GM13976 (cell line): Measurements from ENCODE around the gene ZFAND5.

Experiments
- DNase-seq: peaks from one replicate; pipeline ENCODE4 v3.0.0; 2012; ENCODE audit warnings: low spot score
- in situ Hi-C: fragments of 300-500 bp; cut with MboI; formaldehyde crosslinking; loops from one replicate; pipeline ENCODE4 v1.12.0; 2022; ENCODE audit warnings: low sequenced_read_pairs, mixed read lengths, inconsistent platforms; ENCODE audit not compliant: unreplicated experiment
- TF ChIP-seq, protein P1 (sequence below): IDR thresholded peaks from 2 replicates; pipeline ENCODE4 v1.5.1; 2012; ENCODE audit warnings: borderline replicate concordance, mild to moderate bottlenecking; ENCODE audit not compliant: insufficient read depth; ENCODE audit errors: extremely low read depth, missing control alignments, control extremely low read depth

Gene ZFAND5

DNA sequence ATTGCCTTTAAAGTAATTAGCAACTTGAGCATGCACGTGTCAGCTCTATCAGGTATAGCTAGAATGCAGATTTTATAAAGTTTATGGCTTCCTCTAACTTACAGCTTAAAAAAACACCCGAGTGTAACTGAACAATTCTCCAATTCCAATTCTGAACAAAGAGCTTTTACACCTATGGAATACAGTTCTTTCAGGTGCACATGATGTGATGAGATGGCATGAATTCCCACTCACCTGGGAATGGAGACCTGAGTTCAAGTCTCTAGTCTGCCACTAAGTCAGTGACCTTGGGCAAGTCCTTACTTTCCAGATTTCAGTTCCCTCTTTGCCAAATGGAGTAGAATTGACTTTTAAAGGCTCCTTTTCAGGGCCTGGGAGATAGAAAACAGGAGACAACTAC lies 1.8 kb downstream of the ZFAND5 start:
- TF ChIP-seq, protein P1, sequence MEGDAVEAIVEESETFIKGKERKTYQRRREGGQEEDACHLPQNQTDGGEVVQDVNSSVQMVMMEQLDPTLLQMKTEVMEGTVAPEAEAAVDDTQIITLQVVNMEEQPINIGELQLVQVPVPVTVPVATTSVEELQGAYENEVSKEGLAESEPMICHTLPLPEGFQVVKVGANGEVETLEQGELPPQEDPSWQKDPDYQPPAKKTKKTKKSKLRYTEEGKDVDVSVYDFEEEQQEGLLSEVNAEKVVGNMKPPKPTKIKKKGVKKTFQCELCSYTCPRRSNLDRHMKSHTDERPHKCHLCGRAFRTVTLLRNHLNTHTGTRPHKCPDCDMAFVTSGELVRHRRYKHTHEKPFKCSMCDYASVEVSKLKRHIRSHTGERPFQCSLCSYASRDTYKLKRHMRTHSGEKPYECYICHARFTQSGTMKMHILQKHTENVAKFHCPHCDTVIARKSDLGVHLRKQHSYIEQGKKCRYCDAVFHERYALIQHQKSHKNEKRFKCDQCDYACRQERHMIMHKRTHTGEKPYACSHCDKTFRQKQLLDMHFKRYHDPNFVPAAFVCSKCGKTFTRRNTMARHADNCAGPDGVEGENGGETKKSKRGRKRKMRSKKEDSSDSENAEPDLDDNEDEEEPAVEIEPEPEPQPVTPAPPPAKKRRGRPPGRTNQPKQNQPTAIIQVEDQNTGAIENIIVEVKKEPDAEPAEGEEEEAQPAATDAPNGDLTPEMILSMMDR = no peak
- no peak for DNase-seq
- in situ Hi-C loops = no loop called here

DNA sequence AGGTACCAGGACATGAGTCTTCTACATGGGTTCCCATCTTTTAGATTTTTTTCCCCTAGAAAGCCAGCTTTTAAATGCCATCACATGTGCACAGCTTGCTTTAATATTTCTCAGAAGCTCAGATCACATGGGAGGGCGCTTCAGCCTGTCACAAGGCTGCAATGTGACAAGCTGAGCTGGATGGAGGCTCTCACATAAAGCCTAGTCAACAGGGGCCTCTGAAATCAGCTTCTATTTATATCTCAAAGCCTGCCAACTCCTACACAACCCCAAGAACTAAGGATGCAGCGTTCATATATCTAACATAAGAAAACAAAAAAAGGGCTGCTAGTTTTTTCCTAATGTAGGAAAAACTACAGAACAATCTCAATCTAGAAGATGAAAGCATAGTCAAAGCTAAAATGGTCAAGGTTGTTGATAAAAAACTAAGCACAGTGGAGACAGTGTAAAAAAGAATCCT lies 2.3 kb downstream of the ZFAND5 start:
- TF ChIP-seq, protein P1 = no peak
- in situ Hi-C loops = no loop called here
- peak; percentile 65 for DNase-seq

DNA sequence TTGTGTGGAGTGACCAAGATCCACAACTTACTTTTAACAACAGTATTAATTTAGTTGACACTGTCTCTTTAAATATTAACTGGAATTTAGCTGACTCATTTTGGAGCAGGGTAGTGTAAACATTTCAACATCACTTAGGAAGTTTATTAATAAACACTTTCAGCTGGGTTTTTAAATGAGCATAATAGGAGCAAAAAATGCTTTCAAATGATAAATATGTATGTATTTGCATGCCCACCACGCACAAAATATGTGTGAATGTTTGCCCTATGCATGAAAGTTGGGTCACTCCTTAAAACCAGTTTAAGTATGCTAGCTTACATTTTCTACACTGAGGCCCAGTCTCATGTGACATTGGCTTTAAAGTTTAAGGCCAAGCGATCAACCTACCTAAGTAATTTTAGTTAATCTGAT lies 2.9 kb downstream of the ZFAND5 start:
- DNase-seq = no peak
- in situ Hi-C loops = no loop called here
- TF ChIP-seq, protein P1 = no peak

DNA sequence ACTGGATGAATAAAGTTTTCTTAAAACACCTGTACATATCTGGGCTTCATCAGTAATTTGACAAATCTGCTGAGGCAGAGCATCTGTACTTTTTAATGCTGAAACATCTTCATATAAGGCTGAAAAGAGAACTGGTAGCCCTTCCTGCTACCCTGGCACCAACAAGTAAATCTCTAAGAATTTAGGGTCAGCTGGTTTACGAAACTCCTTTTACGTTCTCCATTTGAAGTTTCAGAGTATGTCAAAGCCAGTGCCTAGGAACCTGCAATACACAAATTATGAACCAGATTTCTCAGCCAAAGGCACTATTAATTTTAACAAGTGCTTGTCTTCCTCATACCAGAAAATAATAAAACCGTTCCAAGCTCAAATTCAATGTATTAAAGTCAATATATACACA lies 3.8 kb downstream of the ZFAND5 start:
- in situ Hi-C loops = no loop called here
- TF ChIP-seq, protein P1 = no peak

DNA sequence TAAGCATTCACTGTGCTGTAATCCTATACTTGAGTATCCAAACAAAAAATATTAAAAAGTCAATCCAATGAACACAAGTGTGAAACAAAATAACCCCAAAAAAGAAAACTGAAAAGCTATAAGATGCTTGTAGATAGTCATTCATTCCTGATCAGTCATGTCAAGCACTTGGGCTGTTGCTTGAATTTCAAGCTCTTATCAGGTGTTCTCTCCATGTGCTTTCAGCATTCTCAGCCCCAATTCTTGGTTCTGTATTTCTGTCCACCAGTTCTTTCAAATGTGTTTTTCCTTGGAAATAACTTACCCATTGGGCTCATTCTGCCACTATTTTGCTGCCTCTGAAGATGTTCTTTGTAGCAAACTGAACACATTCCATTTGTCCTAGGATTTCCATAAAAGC lies 4.7 kb downstream of the ZFAND5 start:
- TF ChIP-seq, protein P1 = no peak
- in situ Hi-C loops = no loop called here
- DNase-seq = no peak

More for the DNA sequence above, 3.8 kb downstream of the ZFAND5 start:
- DNase-seq = no peak

DNA sequence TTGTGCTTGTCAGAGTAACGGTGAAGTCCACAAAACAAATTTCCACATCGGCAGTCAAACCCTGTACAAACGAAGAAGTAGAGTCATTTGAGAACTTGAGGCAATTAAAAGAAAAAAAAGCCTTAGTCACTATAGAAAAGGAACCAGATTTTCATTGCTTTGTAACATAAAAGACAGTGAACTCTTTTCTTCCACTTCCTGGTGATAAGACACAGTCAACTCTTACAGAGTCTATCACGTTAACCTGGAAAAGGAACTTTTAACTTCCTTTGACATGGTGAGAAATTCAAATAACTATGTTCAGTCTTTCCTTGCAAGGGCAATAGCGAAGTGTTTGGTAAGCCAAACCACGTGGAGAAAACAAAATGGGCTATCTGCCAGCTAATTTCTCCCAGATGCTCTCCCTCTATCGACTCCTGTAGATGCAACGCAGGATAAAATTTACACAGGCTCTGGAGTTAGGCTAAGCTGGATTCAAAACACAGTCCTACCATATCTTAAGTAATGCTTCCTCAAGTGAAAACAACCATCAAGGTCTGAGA lies 8.9 kb downstream of the ZFAND5 start:
- TF ChIP-seq, protein P1 = no peak
- in situ Hi-C loops = no loop called here
- DNase-seq = no peak
